A549 (cell line): Measurements from ENCODE around the gene GSTO2.

ENCODE experiments used
- EP300 ChIP-seq, 2 experiments: fragments of >200 bp; sonication (Bioruptor Twin); formaldehyde crosslinking; IDR thresholded peaks; 2 replicates in 1 of 2; 3 replicates in 1 of 2; pipeline ENCODE4 v1.6.1; 2016 to 2017
- JUNB ChIP-seq: fragments of >200 bp; sonication (Bioruptor Twin); formaldehyde crosslinking; IDR thresholded peaks from 2 replicates; pipeline ENCODE4 v1.6.1; 2016
- KDM1A ChIP-seq: fragments of 200-600 bp; sonication (generic); IDR thresholded peaks from 2 replicates; pipeline ENCODE4 v1.6.1; 2016; ENCODE audit warnings: low read depth, mild to moderate bottlenecking
- MAFK ChIP-seq: fragments of 450-650 bp; IDR thresholded peaks from 2 replicates; pipeline ENCODE4 v1.6.1; 2014; ENCODE audit not compliant: partially characterized antibody
- MYC ChIP-seq: IDR thresholded peaks from 2 replicates; pipeline ENCODE4 v1.6.1; 2012; ENCODE audit warnings: mild to moderate bottlenecking, inconsistent platforms, low read length, improper control_type of control experiment, borderline replicate concordance
- NR3C1 ChIP-seq: fragments of >200 bp; sonication (Bioruptor Twin); formaldehyde crosslinking; IDR thresholded peaks from 3 replicates; pipeline ENCODE4 v1.6.1; 2017
- POLR2A ChIP-seq: IDR thresholded peaks from 2 replicates; pipeline ENCODE4 v1.6.1; 2012; ENCODE audit warnings: mild to moderate bottlenecking, low read length
- RAD21 ChIP-seq, 2 experiments: fragments of >200 bp in 1 of 2; sonication (Bioruptor Twin) in 1 of 2; formaldehyde crosslinking in 1 of 2; IDR thresholded peaks in 1 of 2; conservative IDR thresholded peaks in 1 of 2; 2 replicates in 1 of 2; 3 replicates in 1 of 2; pipeline ENCODE4 v1.6.1; 2012 to 2018; ENCODE audit warnings: inconsistent platforms in 1 of 2
- ZFP36 ChIP-seq: fragments of 450-650 bp; IDR thresholded peaks from 2 replicates; pipeline ENCODE4 v1.6.1; 2014; ENCODE audit warnings: borderline replicate concordance; ENCODE audit not compliant: partially characterized antibody
- ZNF302 ChIP-seq: fragments of 250-450 bp; sonication (Bioruptor Pico); IDR thresholded peaks from 2 replicates; pipeline ENCODE4 v1.9.0; 2021; ENCODE audit warnings: inconsistent platforms, mild to moderate bottlenecking, moderate library complexity
- TF ChIP-seq, protein P1 (sequence below): fragments of >200 bp; sonication (Bioruptor Twin); formaldehyde crosslinking; IDR thresholded peaks from 3 replicates; pipeline ENCODE4 v1.5.1; 2016
- TF ChIP-seq, protein P2 (sequence below): IDR thresholded peaks from 2 replicates; pipeline ENCODE4 v1.6.1; 2012
- TF ChIP-seq, protein P3 (sequence below): IDR thresholded peaks from 2 replicates; pipeline ENCODE4 v1.6.1; 2012
- TF ChIP-seq, protein P4 (sequence below): fragments of 200-600 bp; sonication (generic); IDR thresholded peaks from 2 replicates; pipeline ENCODE4 v1.6.1; 2016; ENCODE audit warnings: antibody characterized with exemption, mild to moderate bottlenecking, moderate library complexity

DNA sequence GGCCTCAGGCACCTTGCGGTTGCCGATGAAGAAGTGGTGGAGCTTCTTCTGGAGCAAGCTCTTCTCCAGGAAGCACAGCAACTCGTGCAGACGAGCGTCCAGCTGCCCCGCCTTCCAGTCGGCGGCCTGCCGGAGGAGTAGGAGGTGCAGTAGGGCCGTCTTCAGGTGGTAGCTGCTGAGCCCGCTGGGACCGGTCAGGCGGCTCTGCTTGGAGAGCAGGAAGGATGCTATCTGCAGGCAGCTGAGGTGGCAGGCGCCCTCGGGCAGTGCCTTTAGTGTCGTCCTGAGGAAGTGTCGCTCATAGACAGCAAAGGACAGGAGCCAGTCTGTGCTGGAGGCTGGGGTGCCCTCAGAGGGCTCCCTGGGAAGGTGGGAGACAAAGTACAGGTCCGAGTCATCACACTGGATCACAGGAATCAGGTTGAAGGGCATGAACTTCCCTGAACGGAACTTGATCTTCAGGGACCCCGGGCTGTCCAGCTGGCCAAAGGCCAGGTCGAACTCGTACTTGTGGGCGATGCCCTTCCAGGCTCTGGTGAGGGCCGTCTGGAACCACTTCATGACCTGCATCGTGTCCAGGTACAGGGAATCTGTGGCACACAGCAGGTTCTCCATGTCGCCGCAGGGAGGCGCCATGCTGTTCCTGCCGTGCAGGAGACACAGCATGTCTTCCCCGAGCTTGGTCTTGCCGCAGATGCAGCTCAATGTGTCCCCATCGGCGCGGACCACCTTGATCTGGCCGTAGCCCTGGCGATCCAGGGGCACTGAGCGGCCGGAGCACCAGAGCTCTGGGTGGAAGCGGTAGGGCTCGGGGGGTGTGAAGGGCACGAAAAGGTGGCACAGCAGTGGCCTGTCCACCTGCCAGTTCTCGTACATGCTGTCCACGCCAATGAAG is 45.9 kb downstream of the GSTO2 start:
- TF ChIP-seq, protein P1, sequence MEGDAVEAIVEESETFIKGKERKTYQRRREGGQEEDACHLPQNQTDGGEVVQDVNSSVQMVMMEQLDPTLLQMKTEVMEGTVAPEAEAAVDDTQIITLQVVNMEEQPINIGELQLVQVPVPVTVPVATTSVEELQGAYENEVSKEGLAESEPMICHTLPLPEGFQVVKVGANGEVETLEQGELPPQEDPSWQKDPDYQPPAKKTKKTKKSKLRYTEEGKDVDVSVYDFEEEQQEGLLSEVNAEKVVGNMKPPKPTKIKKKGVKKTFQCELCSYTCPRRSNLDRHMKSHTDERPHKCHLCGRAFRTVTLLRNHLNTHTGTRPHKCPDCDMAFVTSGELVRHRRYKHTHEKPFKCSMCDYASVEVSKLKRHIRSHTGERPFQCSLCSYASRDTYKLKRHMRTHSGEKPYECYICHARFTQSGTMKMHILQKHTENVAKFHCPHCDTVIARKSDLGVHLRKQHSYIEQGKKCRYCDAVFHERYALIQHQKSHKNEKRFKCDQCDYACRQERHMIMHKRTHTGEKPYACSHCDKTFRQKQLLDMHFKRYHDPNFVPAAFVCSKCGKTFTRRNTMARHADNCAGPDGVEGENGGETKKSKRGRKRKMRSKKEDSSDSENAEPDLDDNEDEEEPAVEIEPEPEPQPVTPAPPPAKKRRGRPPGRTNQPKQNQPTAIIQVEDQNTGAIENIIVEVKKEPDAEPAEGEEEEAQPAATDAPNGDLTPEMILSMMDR = no peak
- TF ChIP-seq KDM1A (no peak), MYC (no peak), ZFP36 (no peak), ZNF302 (CRISPR knock-in tag) (no peak), RAD21 (conservative IDR thresholded peaks at IDR 0.05 in 1 of 2, IDR thresholded peaks at IDR 0.05 in 1 of 2) (no peak), EP300 (IDR thresholded peaks at IDR 0.05) (no peak), MAFK (no peak), POLR2A (no peak), JUNB (no peak), NR3C1 (no peak)
- TF ChIP-seq, protein P2, sequence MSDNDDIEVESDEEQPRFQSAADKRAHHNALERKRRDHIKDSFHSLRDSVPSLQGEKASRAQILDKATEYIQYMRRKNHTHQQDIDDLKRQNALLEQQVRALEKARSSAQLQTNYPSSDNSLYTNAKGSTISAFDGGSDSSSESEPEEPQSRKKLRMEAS = no peak
- TF ChIP-seq, protein P3, sequence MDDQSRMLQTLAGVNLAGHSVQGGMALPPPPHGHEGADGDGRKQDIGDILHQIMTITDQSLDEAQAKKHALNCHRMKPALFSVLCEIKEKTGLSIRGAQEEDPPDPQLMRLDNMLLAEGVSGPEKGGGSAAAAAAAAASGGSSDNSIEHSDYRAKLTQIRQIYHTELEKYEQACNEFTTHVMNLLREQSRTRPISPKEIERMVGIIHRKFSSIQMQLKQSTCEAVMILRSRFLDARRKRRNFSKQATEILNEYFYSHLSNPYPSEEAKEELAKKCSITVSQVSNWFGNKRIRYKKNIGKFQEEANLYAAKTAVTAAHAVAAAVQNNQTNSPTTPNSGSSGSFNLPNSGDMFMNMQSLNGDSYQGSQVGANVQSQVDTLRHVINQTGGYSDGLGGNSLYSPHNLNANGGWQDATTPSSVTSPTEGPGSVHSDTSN = no peak
- TF ChIP-seq, protein P4, sequence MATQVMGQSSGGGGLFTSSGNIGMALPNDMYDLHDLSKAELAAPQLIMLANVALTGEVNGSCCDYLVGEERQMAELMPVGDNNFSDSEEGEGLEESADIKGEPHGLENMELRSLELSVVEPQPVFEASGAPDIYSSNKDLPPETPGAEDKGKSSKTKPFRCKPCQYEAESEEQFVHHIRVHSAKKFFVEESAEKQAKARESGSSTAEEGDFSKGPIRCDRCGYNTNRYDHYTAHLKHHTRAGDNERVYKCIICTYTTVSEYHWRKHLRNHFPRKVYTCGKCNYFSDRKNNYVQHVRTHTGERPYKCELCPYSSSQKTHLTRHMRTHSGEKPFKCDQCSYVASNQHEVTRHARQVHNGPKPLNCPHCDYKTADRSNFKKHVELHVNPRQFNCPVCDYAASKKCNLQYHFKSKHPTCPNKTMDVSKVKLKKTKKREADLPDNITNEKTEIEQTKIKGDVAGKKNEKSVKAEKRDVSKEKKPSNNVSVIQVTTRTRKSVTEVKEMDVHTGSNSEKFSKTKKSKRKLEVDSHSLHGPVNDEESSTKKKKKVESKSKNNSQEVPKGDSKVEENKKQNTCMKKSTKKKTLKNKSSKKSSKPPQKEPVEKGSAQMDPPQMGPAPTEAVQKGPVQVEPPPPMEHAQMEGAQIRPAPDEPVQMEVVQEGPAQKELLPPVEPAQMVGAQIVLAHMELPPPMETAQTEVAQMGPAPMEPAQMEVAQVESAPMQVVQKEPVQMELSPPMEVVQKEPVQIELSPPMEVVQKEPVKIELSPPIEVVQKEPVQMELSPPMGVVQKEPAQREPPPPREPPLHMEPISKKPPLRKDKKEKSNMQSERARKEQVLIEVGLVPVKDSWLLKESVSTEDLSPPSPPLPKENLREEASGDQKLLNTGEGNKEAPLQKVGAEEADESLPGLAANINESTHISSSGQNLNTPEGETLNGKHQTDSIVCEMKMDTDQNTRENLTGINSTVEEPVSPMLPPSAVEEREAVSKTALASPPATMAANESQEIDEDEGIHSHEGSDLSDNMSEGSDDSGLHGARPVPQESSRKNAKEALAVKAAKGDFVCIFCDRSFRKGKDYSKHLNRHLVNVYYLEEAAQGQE = no peak
